Glomerular visceral epithelial cell (primary cell): ENCODE results near the gene CCDC83.
"Not testable (repeated sequence)": the region's sequence is repeated elsewhere in the genome, so short reads cannot be mapped to it uniquely, and the experiment has no call there.

Experiments used
- DNase-seq: peaks from one replicate; pipeline ENCODE4 v3.0.0-alpha.2; 2016; ENCODE audit errors: extremely low spot score

CCDC83 gene

GRCh38 chr11:85939099-85940015, 84.2 kb downstream of the CCDC83 start:
- no peak for DNase-seq

- DNase-seq: peak; percentile 38
Observed at GRCh38 chr11:85941380-85941973, 86.3 kb downstream of the CCDC83 start.

- DNase-seq: no peak
Observed at GRCh38 chr11:85945296-85945695, 90.1 kb downstream of the CCDC83 start.

- no peak for DNase-seq
Observed at GRCh38 chr11:85945788-85946187, 90.6 kb downstream of the CCDC83 start.

GRCh38 chr11:85946221-85946620, 91.0 kb downstream of the CCDC83 start:
- DNase-seq: no peak

GRCh38 chr11:85947431-85948272, 92.5 kb downstream of the CCDC83 start:
- peak; percentile 54 for DNase-seq

GRCh38 chr11:85948884-85949283, 93.7 kb downstream of the CCDC83 start:
- DNase-seq: no peak

- DNase-seq: no peak
Observed at GRCh38 chr11:85949798-85950197, 94.6 kb downstream of the CCDC83 start.

GRCh38 chr11:85950317-85951048, 95.3 kb downstream of the CCDC83 start:
- DNase-seq: no peak

GRCh38 chr11:85951049-85951405, 95.8 kb downstream of the CCDC83 start:
- no peak for DNase-seq

- no peak for DNase-seq
Observed at GRCh38 chr11:85951428-85952107, 96.4 kb downstream of the CCDC83 start.

GRCh38 chr11:85952108-85952485, 96.9 kb downstream of the CCDC83 start:
- not testable (repeated sequence) for DNase-seq

GRCh38 chr11:85953491-85954143, 98.4 kb downstream of the CCDC83 start:
- no peak for DNase-seq

- DNase-seq: peak; percentile 31
Observed at GRCh38 chr11:85955531-85955930, 100.3 kb downstream of the CCDC83 start.

GRCh38 chr11:85960678-85961077, 105.5 kb downstream of the CCDC83 start:
- DNase-seq: no peak

- no peak for DNase-seq
Observed at GRCh38 chr11:85961130-85961529, 105.9 kb downstream of the CCDC83 start.

- DNase-seq: no peak
Observed at GRCh38 chr11:85961930-85962363, 106.8 kb downstream of the CCDC83 start.

- no peak for DNase-seq
Observed at GRCh38 chr11:85965202-85965601, 110.0 kb downstream of the CCDC83 start.

- no peak for DNase-seq
Observed at GRCh38 chr11:85967457-85967856, 112.3 kb downstream of the CCDC83 start.
